Gastroesophageal sphincter (tissue), 3 donors: ENCODE measurements around the gene TULP3.

Source experiments
- POLR2A ChIP-seq, 2 donors: fragments of 450-650 bp; IDR thresholded peaks; one replicate each; pipeline ENCODE4 v1.6.1; 2017; ENCODE audit warnings: antibody characterized with exemption in 2 of 2, mild to moderate bottlenecking in 2 of 2, moderate library complexity in 1 of 2
- POLR2AphosphoS5 ChIP-seq: sonication (generic); formaldehyde crosslinking; IDR thresholded peaks from one replicate; pipeline ENCODE4 v1.6.1; 2017; ENCODE audit warnings: antibody characterized with exemption
- TF ChIP-seq, protein P1 (sequence below), 4 experiments: fragments of 200-600 bp in 2 of 4; fragments of 450-650 bp in 2 of 4; sonication (generic) in 1 of 4; IDR thresholded peaks; one replicate each; pipeline ENCODE4 v1.5.1; 2017 to 2019; ENCODE audit warnings: antibody characterized with exemption in 4 of 4, mild to moderate bottlenecking in 2 of 4, moderate library complexity in 2 of 4

GRCh38 chr12:2961705-2962104 is 71.0 kb downstream of the TULP3 start:
- TF ChIP-seq POLR2AphosphoS5 (no peak), POLR2A (IDR thresholded peaks at IDR 0.05) (no peak)
- TF ChIP-seq, protein P1, sequence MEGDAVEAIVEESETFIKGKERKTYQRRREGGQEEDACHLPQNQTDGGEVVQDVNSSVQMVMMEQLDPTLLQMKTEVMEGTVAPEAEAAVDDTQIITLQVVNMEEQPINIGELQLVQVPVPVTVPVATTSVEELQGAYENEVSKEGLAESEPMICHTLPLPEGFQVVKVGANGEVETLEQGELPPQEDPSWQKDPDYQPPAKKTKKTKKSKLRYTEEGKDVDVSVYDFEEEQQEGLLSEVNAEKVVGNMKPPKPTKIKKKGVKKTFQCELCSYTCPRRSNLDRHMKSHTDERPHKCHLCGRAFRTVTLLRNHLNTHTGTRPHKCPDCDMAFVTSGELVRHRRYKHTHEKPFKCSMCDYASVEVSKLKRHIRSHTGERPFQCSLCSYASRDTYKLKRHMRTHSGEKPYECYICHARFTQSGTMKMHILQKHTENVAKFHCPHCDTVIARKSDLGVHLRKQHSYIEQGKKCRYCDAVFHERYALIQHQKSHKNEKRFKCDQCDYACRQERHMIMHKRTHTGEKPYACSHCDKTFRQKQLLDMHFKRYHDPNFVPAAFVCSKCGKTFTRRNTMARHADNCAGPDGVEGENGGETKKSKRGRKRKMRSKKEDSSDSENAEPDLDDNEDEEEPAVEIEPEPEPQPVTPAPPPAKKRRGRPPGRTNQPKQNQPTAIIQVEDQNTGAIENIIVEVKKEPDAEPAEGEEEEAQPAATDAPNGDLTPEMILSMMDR (IDR thresholded peaks at IDR 0.05) = no peak
